ENCODE data around the gene PDZD8.
"Not testable (repeated sequence)": the region's sequence is repeated elsewhere in the genome, so short reads cannot be mapped to it uniquely, and the experiment has no call there.

PDZD8 gene

GRCh38 chr10:117346574-117346973 is 28.7 kb downstream of the PDZD8 start:
- no peak for DNase-seq

- DNase-seq, result no peak
Measured at GRCh38 chr10:117345143-117345542, 30.1 kb downstream of the PDZD8 start.

- no peak for DNase-seq
Measured at GRCh38 chr10:117342641-117343040, 32.6 kb downstream of the PDZD8 start.

GRCh38 chr10:117341061-117341460 is 34.2 kb downstream of the PDZD8 start:
- DNase-seq, result no peak

- DNase-seq, result no peak
Measured at GRCh38 chr10:117339979-117340378, 35.3 kb downstream of the PDZD8 start.

GRCh38 chr10:117339578-117339977 is 35.7 kb downstream of the PDZD8 start:
- no peak for DNase-seq

- DNase-seq, result no peak
Measured at GRCh38 chr10:117334926-117335325, 40.3 kb downstream of the PDZD8 start.

GRCh38 chr10:117334066-117334465 is 41.2 kb downstream of the PDZD8 start:
- DNase-seq, result no peak

GRCh38 chr10:117327262-117327661 is 48.0 kb downstream of the PDZD8 start:
- no peak for DNase-seq

- DNase-seq, result no peak
Measured at GRCh38 chr10:117324367-117324766, 50.9 kb downstream of the PDZD8 start.

GRCh38 chr10:117322260-117322659 is 53.0 kb downstream of the PDZD8 start:
- DNase-seq, result no peak

GRCh38 chr10:117320050-117320665 is 55.1 kb downstream of the PDZD8 start:
- no peak for DNase-seq

GRCh38 chr10:117318909-117319308 is 56.3 kb downstream of the PDZD8 start:
- no peak for DNase-seq

- DNase-seq, result no peak
Measured at GRCh38 chr10:117316701-117317100, 58.5 kb downstream of the PDZD8 start.

- no peak for DNase-seq
Measured at GRCh38 chr10:117313641-117314040, 61.6 kb downstream of the PDZD8 start.

- DNase-seq, result no peak
Measured at GRCh38 chr10:117312430-117312829, 62.8 kb downstream of the PDZD8 start.

- no peak for DNase-seq
Measured at GRCh38 chr10:117311261-117311660, 64.0 kb downstream of the PDZD8 start.

GRCh38 chr10:117306674-117307073 is 68.6 kb downstream of the PDZD8 start:
- DNase-seq, result no peak

- not testable (repeated sequence) for DNase-seq
Measured at GRCh38 chr10:117303451-117303850, 71.8 kb downstream of the PDZD8 start.

- no peak for DNase-seq
Measured at GRCh38 chr10:117300671-117301070, 74.6 kb downstream of the PDZD8 start.

GRCh38 chr10:117299435-117299834 is 75.8 kb downstream of the PDZD8 start:
- no peak for DNase-seq

GRCh38 chr10:117298219-117298618 is 77.0 kb downstream of the PDZD8 start:
- DNase-seq, result no peak

- DNase-seq, result no peak
Measured at GRCh38 chr10:117294735-117295134, 80.5 kb downstream of the PDZD8 start.

GRCh38 chr10:117294039-117294645 is 81.1 kb downstream of the PDZD8 start:
- DNase-seq, result no peak

- DNase-seq, result not testable (repeated sequence)
Measured at GRCh38 chr10:117290872-117291271, 84.4 kb downstream of the PDZD8 start.

All from NCI-H524 (cell line).